NT2/D1 (cell line): ENCODE results near the gene LY6G5B.

Experiments
- DNase-seq: peaks from one replicate; pipeline ENCODE4 v3.0.0-alpha.2; 2011; ENCODE audit warnings: low read depth, low spot score
- H3K27me3 ChIP-seq: 2 replicates; pipeline ENCODE4 v1.6.0; 2011; ENCODE audit warnings: mild to moderate bottlenecking; ENCODE audit not compliant: insufficient read length, insufficient read depth
- H3K36me3 ChIP-seq: 2 replicates; pipeline ENCODE4 v1.6.1; 2011; ENCODE audit warnings: mild to moderate bottlenecking, low read length, mixed read lengths; ENCODE audit not compliant: insufficient read depth, insufficient read length
- H3K4me1 ChIP-seq: 2 replicates; pipeline ENCODE4 v1.5.1; 2011; ENCODE audit not compliant: insufficient read depth, insufficient read length
- H3K4me3 ChIP-seq: 2 replicates; pipeline ENCODE4 v1.5.1; 2011; ENCODE audit warnings: low read depth; ENCODE audit not compliant: insufficient read length
- H3K9ac ChIP-seq: 2 replicates; pipeline ENCODE4 v1.6.0; 2011; ENCODE audit warnings: low read depth; ENCODE audit not compliant: insufficient read length
- H3K9me3 ChIP-seq: 2 replicates; pipeline ENCODE4 v1.5.1; 2011; ENCODE audit warnings: mild to moderate bottlenecking, low read length; ENCODE audit not compliant: insufficient read depth
- SUZ12 ChIP-seq: IDR thresholded peaks from 2 replicates; pipeline ENCODE4 v1.6.1; 2011; ENCODE audit not compliant: insufficient read length, insufficient read depth; ENCODE audit errors: extremely low read depth
- YY1 ChIP-seq: IDR thresholded peaks from 2 replicates; pipeline ENCODE4 v1.6.1; 2011; ENCODE audit not compliant: insufficient read length, insufficient read depth
- ZNF274 ChIP-seq: IDR thresholded peaks from 2 replicates; pipeline ENCODE4 v1.6.1; 2011; ENCODE audit warnings: mild to moderate bottlenecking, low read depth, low read length

LY6G5B gene

DNA sequence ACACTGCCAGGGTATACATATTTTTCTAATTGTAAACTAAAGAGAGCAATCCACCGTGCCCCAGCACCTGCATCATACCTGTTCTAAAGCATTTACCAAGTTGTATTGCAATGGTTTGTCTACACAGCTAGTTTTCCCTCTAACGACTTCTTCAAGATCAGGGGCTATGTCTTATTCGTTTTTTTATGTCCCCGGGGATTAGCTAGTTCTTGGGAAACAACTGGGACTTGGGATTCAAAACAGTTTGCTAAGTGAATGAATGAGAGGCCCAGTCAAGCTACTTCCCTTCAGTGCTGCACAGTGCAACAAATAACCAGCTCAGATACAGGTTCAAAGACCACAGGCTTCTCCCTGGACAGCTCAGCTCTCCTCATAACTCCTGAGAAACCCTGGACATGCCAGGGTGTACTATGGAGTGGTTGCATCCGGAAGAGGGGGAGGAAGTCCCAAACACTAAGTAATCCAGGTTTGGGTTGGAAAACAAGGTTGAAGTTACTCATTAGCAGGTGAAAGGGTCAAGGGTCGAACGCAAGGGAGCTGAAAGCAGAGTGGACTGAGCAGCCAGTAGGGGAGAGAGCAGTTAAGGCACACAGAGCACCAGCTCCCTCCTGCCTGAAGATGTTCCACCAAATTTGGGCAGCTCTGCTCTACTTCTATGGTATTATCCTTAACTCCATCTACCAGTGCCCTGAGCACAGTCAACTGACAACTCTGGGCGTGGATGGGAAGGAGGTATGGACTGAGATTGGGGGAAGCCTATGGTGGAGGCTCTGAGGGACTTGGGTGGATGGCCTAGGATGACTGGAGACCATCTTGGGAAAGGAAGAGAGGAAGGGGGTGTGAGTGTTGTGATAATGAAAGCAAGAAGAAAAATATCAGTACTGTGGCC is 14.2 kb upstream of the LY6G5B start, which contains the start of gene APOM:
Gene APOM, plus strand, starts transcription at position 546 of the 889 bp plus-strand sequence. Its CDS starts 73 bp downstream, at position 619.
- Histone ChIP-seq H3K4me1 (peaks cover 8% of the 10 kb centered on the region), H3K27me3 (no peaks in the 10 kb centered on the region), H3K9me3 (no peaks in the 10 kb centered on the region), H3K36me3 (peaks cover 32% of the 10 kb centered on the region), H3K4me3 (no peak within 1 kb of the TSS), H3K9ac (no peak within 1 kb of the TSS)
- no peak for DNase-seq
- TF ChIP-seq ZNF274, result no peak
- TF ChIP-seq SUZ12, result no peak
- no peak for TF ChIP-seq YY1

DNA sequence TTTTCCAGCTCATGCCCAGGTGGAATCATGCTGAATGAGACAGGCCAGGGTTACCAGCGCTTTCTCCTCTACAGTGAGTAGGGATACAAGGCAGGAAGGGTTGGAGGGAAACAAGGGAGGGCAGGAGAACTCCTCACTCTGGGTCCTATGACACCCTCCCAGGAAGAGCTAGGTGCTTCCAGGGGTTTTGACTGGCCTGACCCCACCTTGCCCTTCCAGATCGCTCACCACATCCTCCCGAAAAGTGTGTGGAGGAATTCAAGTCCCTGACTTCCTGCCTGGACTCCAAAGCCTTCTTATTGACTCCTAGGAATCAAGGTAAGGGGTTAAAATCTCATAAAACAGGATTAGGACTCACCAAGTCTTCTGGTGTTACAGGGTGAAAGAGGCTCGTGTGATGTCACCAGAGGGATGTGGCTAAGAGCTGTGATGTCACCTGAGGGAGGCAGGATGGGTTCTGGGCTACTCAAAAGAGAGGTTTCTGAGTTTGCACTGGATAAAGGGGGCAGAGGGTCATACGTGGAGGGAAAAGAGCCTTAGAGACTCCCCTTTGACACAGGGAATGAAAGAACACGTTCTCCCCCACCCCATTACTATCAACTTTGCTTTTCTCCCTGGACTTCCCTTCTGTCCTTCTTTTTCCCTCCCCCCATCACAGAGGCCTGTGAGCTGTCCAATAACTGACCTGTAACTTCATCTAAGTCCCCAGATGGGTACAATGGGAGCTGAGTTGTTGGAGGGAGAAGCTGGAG is 12.2 kb upstream of the LY6G5B start:
- Histone ChIP-seq H3K27me3 (no peaks in the 10 kb centered on the region), H3K9me3 (no peaks in the 10 kb centered on the region), H3K4me3 (no peak overlapping the region), H3K9ac (no peak overlapping the region), H3K36me3 (peaks cover 38% of the 10 kb centered on the region), H3K4me1 (peaks cover 8% of the 10 kb centered on the region)
- DNase-seq, result no peak
- TF ChIP-seq YY1 (no peak), SUZ12 (no peak), ZNF274 (no peak)

DNA sequence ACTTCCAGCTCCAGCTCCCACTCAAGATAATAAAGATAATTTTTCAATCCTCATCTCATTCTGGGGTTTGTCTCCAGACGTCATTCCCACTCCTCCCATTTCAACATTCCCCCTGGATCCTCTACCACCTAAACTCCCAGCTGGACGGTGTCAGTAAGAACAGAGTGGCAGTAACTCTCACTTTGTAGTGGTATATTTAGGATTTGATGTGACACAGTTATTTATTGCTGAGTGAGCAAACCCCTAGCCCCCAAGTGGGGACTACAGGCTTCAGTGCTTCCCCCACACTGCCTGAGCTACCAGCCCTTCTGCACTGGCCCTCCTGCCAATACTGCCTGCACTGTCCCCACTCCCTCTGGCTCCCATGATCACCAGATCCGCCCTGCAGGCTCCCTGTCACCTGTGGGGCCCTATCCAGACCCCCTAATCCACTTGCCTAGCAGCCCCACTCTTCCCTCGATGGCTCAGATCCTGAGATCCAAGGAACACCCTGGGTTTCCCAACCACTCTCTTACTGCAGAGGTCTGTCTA is 11.6 kb upstream of the LY6G5B start:
- H3K9ac ChIP-seq, result no peak overlapping the region
- H3K4me3 ChIP-seq, result no peak overlapping the region
- peaks cover 44% of the 10 kb centered on the region for H3K36me3 ChIP-seq
- peaks cover 8% of the 10 kb centered on the region for H3K4me1 ChIP-seq
- TF ChIP-seq ZNF274, result no peak
- TF ChIP-seq SUZ12, result no peak
- TF ChIP-seq YY1, result no peak
- DNase-seq, result no peak
- H3K9me3 ChIP-seq, result no peaks in the 10 kb centered on the region
- no peaks in the 10 kb centered on the region for H3K27me3 ChIP-seq

DNA sequence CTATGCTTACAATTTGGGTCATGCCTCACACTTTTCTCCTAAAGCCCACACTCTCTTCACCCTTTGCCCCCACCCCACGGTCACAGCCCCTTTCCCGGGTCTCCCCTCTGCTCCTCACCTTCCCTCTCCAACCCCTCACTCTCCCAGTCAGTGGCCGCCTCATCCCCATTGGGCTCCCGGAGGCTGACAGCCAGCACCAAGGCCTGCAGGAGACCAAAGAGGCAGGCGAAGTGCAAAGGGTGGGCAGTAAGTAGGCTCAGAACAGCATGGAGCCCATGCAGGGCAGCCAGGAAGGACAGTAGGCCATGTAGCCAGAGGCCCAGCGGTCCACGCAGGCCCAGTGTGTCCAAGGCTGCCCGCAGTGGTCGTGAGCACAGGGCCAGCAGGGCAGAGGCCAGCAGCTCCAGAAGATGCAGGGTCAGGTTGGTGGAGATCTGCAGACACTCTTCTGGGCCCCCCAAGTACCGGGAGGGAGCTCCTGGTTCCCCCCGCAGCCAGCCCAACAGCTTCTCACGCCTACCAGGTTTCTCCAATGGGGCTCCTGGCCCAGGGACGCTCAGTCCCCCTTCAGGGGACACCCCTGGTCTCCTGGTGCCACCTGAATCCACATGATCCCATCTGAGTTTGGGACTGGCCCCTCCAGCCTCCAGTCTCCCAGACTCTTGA is 10.7 kb upstream of the LY6G5B start:
- Histone ChIP-seq H3K9me3 (no peaks in the 10 kb centered on the region), H3K4me3 (peak overlapping the region; percentile 75), H3K36me3 (peaks cover 51% of the 10 kb centered on the region), H3K27me3 (no peaks in the 10 kb centered on the region), H3K9ac (no peak overlapping the region), H3K4me1 (peaks cover 8% of the 10 kb centered on the region)
- DNase-seq, result no peak
- TF ChIP-seq YY1 (no peak), ZNF274 (no peak), SUZ12 (no peak)

DNA sequence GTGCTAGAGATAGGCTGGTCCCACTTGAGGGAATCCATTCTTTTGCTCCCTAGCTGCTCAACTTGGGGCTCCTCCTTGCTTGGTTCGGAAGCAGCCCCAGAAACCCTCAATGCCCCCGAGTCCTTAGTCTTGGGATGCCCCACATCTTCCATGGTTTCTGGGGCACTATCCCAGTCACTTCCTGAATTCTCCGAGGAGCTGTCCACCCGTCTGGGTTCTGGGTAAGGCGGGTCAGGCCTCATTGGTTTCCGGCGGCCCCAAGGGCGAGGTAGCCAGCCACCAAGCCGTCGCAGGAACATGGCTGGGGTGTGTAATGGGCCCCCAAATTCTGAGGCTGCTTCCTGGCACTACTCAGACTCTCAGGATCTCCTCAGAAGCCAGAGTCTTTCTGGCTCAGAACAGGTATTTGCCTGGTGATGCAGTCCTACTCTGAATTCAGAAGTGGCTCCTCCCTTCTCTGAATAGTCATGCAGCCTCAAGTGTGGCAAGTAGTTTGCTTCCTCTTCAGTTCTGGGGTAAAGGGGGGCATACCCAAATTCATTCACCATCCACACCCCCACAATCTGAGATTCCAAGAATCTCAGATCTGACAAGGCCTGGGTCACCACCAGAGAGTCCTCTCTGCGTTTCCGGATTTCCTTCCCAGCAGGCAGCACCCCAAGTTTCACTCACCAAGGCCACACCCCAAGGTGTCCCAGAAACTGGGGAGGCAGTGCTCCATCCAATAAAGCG is 10.0 kb upstream of the LY6G5B start:
- H3K4me1 ChIP-seq, result peaks cover 11% of the 10 kb centered on the region
- no peak for DNase-seq
- H3K27me3 ChIP-seq, result no peaks in the 10 kb centered on the region
- H3K9ac ChIP-seq, result peak overlapping the region; percentile 91
- peaks cover 51% of the 10 kb centered on the region for H3K36me3 ChIP-seq
- TF ChIP-seq SUZ12, result no peak
- no peak for TF ChIP-seq ZNF274
- no peak for TF ChIP-seq YY1
- no peaks in the 10 kb centered on the region for H3K9me3 ChIP-seq
- peak overlapping the region; percentile 75 for H3K4me3 ChIP-seq

DNA sequence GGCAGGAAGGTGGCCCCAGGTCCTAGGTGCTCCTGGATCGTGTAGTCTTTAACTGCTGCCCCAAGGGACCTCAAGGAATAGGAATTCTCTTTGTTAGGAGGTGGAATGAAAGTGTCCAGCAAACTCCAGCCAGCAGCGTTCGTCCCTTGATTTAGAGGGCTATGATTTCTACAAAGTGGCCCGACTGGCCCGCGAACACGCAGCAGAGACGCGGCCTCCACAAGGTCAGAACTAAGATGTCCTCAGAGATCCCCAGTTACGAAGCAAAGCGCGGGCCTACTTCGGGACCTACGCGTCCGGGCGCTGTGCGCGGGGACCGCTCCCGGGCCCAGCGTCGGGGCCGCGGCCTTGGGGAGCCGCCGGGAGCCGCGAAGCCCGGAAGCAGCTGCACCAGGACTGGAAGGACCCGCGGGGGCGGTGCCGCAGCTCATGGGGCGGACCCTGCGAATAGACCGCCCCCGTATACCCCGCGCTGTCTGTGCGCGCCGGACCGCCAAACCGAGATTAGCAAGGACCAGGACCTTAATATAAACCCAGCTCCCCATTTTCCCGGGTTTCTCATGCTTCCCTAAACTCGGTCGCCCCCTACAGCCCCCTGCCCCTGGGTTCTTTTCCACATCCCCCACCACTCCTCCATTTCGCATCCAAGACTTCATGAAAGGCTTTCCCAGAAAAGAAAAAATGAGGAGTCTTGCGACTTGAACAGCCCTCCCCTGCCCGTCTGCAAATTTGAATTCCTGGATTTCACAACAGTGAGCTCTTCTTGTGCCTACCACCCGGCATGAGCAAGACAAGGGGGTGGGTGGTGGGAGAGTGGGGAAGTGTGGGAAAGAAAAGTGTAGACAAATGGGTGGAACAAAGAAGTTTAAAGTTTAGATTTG is 9.2 kb upstream of the LY6G5B start, which contains the start of gene C6orf47:
Gene C6orf47, minus strand, starts transcription at position 398 of the 881 bp plus-strand sequence. CDS start 831 bp downstream, outside the sequence.
- Histone ChIP-seq H3K36me3 (peaks cover 51% of the 10 kb centered on the region), H3K9ac (peak within 1 kb of the TSS; percentile 91)
- peak; percentile 68 for DNase-seq

More for the DNA sequence above, 9.2 kb upstream of the LY6G5B start, which contains the start of gene C6orf47:
- H3K4me3 ChIP-seq, result peak within 1 kb of the TSS; percentile 75
- H3K4me1 ChIP-seq, result peaks cover 11% of the 10 kb centered on the region
- TF ChIP-seq ZNF274 (no peak), SUZ12 (no peak), YY1 (no peak)
- H3K27me3 ChIP-seq, result no peaks in the 10 kb centered on the region
- no peaks in the 10 kb centered on the region for H3K9me3 ChIP-seq
